H9 (cell line): Measurements from ENCODE around the gene ATG2A. TPM values are rescaled to one million over a fixed set of nuclear protein-coding genes. Genes with fewer than 3 reads are reported as not detected.

Experiments used
- DNase-seq: peaks from one replicate; pipeline ENCODE4 v3.0.0-alpha.2; 2017
- H2AFZ ChIP-seq: one replicate; pipeline ENCODE4 v1.6.1; 2013; ENCODE audit warnings: mild to moderate bottlenecking, low read length, control low read depth, moderate library complexity
- H2AK5ac ChIP-seq: 2 replicates; pipeline ENCODE4 v1.6.1; 2013; ENCODE audit warnings: low read length, control low read depth, mixed read lengths; ENCODE audit not compliant: insufficient read length
- H2BK120ac ChIP-seq: one replicate; pipeline ENCODE4 v1.6.1; 2013; ENCODE audit warnings: low read depth, mild to moderate bottlenecking, low read length, control low read depth, inconsistent platforms; ENCODE audit not compliant: poor library complexity, severe bottlenecking
- H2BK12ac ChIP-seq: 2 replicates; pipeline ENCODE4 v1.6.1; 2013; ENCODE audit warnings: low read length, control low read depth, mixed read lengths, low read depth; ENCODE audit not compliant: insufficient read length
- H2BK15ac ChIP-seq: 2 replicates; pipeline ENCODE4 v1.6.1; 2013; ENCODE audit warnings: low read depth, low read length, control low read depth
- H2BK20ac ChIP-seq: one replicate; pipeline ENCODE4 v1.6.1; 2013; ENCODE audit warnings: low read depth, mild to moderate bottlenecking, low read length, control low read depth, inconsistent platforms; ENCODE audit not compliant: poor library complexity, severe bottlenecking
- H2BK5ac ChIP-seq: 2 replicates; pipeline ENCODE4 v1.6.1; 2013; ENCODE audit warnings: low read length, control low read depth, mixed read lengths; ENCODE audit not compliant: insufficient read length
- H3K14ac ChIP-seq: 2 replicates; pipeline ENCODE4 v1.6.1; 2013; ENCODE audit warnings: low read length, control low read depth; ENCODE audit not compliant: insufficient read depth
- H3K18ac ChIP-seq: 2 replicates; pipeline ENCODE4 v1.6.1; 2013; ENCODE audit warnings: low read depth, mild to moderate bottlenecking, mixed read lengths, low read length, control low read depth; ENCODE audit not compliant: insufficient read length
- H3K23ac ChIP-seq: 2 replicates; pipeline ENCODE4 v1.6.1; 2013; ENCODE audit warnings: low read length, control low read depth, mixed read lengths, low read depth; ENCODE audit not compliant: insufficient read length
- H3K23me2 ChIP-seq: 2 replicates; pipeline ENCODE4 v1.6.1; 2013; ENCODE audit warnings: low read depth, mild to moderate bottlenecking, mixed read lengths, low read length, control low read depth; ENCODE audit not compliant: insufficient read length, poor library complexity, severe bottlenecking
- H3K27ac ChIP-seq: 2 replicates; pipeline ENCODE4 v1.5.1; 2013; ENCODE audit warnings: low read length, control low read depth, mixed read lengths, low read depth; ENCODE audit not compliant: insufficient read length
- H3K27me3 ChIP-seq: 2 replicates; pipeline ENCODE4 v1.6.1; 2013; ENCODE audit warnings: low read length, control low read depth, inconsistent platforms; ENCODE audit not compliant: insufficient read depth
- H3K4ac ChIP-seq: 2 replicates; pipeline ENCODE4 v1.6.1; 2013; ENCODE audit warnings: low read depth, mild to moderate bottlenecking, control low read depth, inconsistent platforms, low read length, moderate library complexity
- H3K4me1 ChIP-seq: 2 replicates; pipeline ENCODE4 v1.6.1; 2013; ENCODE audit warnings: low read length, control low read depth, inconsistent platforms; ENCODE audit not compliant: insufficient read depth
- H3K4me2 ChIP-seq: 2 replicates; pipeline ENCODE4 v1.6.1; 2013; ENCODE audit warnings: low read length, control low read depth, mixed read lengths; ENCODE audit not compliant: insufficient read length, insufficient read depth
- H3K56ac ChIP-seq: 2 replicates; pipeline ENCODE4 v1.6.1; 2013; ENCODE audit warnings: low read depth, mild to moderate bottlenecking, mixed read lengths, low read length, control low read depth; ENCODE audit not compliant: insufficient read length
- H3K79me1 ChIP-seq: 2 replicates; pipeline ENCODE4 v1.6.1; 2013; ENCODE audit warnings: low read depth, mild to moderate bottlenecking, moderate library complexity, low read length, control low read depth, inconsistent platforms; ENCODE audit not compliant: insufficient read depth, poor library complexity, severe bottlenecking
- H3K79me2 ChIP-seq: 2 replicates; pipeline ENCODE4 v1.6.1; 2013; ENCODE audit warnings: low read length, control low read depth, inconsistent platforms; ENCODE audit not compliant: insufficient read depth
- H3K9ac ChIP-seq: 2 replicates; pipeline ENCODE4 v1.6.1; 2013; ENCODE audit warnings: low read length, control low read depth, mixed read lengths; ENCODE audit not compliant: insufficient read length; ENCODE audit errors: extremely low read depth
- H3K9me3 ChIP-seq: one replicate; pipeline ENCODE4 v1.6.1; 2013; ENCODE audit warnings: low read depth, low read length, inconsistent platforms; ENCODE audit not compliant: control insufficient read depth
- H3T11ph ChIP-seq: one replicate; pipeline ENCODE4 v1.6.1; 2013; ENCODE audit warnings: mild to moderate bottlenecking, low read length, control low read depth, inconsistent platforms
- H4K20me1 ChIP-seq: one replicate; pipeline ENCODE4 v1.6.1; 2013; ENCODE audit not compliant: control insufficient read depth, insufficient read length, insufficient read depth
- H4K5ac ChIP-seq: 2 replicates; pipeline ENCODE4 v1.6.1; 2013; ENCODE audit warnings: low read depth, mild to moderate bottlenecking, mixed read lengths, low read length, control low read depth; ENCODE audit not compliant: insufficient read length
- H4K8ac ChIP-seq: replicated peaks from 2 replicates; pipeline ENCODE4 v1.6.1; 2013; ENCODE audit warnings: low read length, control low read depth, mixed read lengths, low read depth; ENCODE audit not compliant: insufficient read length
- H4K91ac ChIP-seq: 2 replicates; pipeline ENCODE4 v1.6.1; 2013; ENCODE audit warnings: low read depth, mild to moderate bottlenecking, moderate library complexity, mixed read lengths, low read length, control low read depth; ENCODE audit not compliant: insufficient read length
- H3K27ac Mint-ChIP-seq, 3 experiments: 2 replicates in 2 of 3; 3 replicates in 1 of 3; pipeline ENCODE4 v1.8.0; 2020 to 2021; ENCODE audit warnings: mixed read lengths in 3 of 3, mild to moderate bottlenecking in 1 of 3, moderate library complexity in 1 of 3
- H3K27me3 Mint-ChIP-seq: 2 replicates; pipeline ENCODE4 v1.8.0; 2021; ENCODE audit warnings: low read depth, mild to moderate bottlenecking, moderate library complexity, mixed read lengths
- H3K36me3 Mint-ChIP-seq, 3 experiments: 2 replicates in 2 of 3; 3 replicates in 1 of 3; pipeline ENCODE4 v1.8.0; 2020 to 2021; ENCODE audit warnings: low read depth in 3 of 3, mixed read lengths in 3 of 3; ENCODE audit not compliant: insufficient read depth in 1 of 3
- H3K4me1 Mint-ChIP-seq, 2 experiments: 2 replicates each; pipeline ENCODE4 v1.8.0; 2020; ENCODE audit warnings: mixed read lengths in 2 of 2
- H3K4me3 Mint-ChIP-seq, 2 experiments: 2 replicates in 1 of 2; 3 replicates in 1 of 2; pipeline ENCODE4 v1.8.0; 2020 to 2021; ENCODE audit warnings: mild to moderate bottlenecking in 2 of 2, mixed read lengths in 2 of 2, moderate library complexity in 1 of 2
- H3K9me3 Mint-ChIP-seq, 2 experiments: 2 replicates in 1 of 2; 3 replicates in 1 of 2; pipeline ENCODE4 v1.8.0; 2020; ENCODE audit warnings: mild to moderate bottlenecking in 2 of 2, mixed read lengths in 2 of 2, moderate library complexity in 1 of 2
- CTCF ChIP-seq: fragments of 200-600 bp; sonication (generic); conservative IDR thresholded peaks from 3 replicates; pipeline ENCODE4 v1.8.0; 2021; ENCODE audit warnings: antibody characterized with exemption, mild to moderate bottlenecking
- WGBS: extraction: QIAGEN DNeasy Blood & Tissue Kit; methylation state at CpG from one replicate; pipeline ENCODE4 v1.1.7; 2013; ENCODE audit warnings: missing lambda C conversion rate, low lambda C conversion rate, mixed read lengths; ENCODE audit not compliant: insufficient read length; ENCODE audit errors: extremely low coverage; 5-methylcytosine and 5-hydroxymethylcytosine counted together
- total RNA-seq: library from RNA; stranded (reverse); gene quantifications from 2 replicates; pipeline ENCODE4 v1.2.1, GENCODE V29; 2021

ATG2A gene
- total RNA-seq, 1 experiment from 2014 or later = 21.3 TPM

- H3K4me3 Mint-ChIP-seq = peak overlapping the region in 1 of 2 experiments; percentile 40; a peak in 1 of 5 replicates
- Histone ChIP-seq H4K20me1 (no peaks in the 10 kb centered on the region), H3K14ac (no peak overlapping the region), H3K27me3 (no peaks in the 10 kb centered on the region), H3K79me1 (no peaks in the 10 kb centered on the region), H3K4ac (no peak overlapping the region), H4K5ac (no peak overlapping the region), H3K9ac (no peak overlapping the region), H3K9me3 (no peaks in the 10 kb centered on the region), H3K18ac (no peak overlapping the region), H4K8ac (no peak overlapping the region), H2BK12ac (no peak overlapping the region), H3K27ac (no peak overlapping the region), H3K4me1 (no peaks in the 10 kb centered on the region), H3K56ac (no peak overlapping the region), H4K91ac (no peak overlapping the region), H2BK120ac (no peak overlapping the region), H3K23ac (no peak overlapping the region), H3T11ph (no peak overlapping the region), H2AK5ac (no peak overlapping the region), H2BK15ac (no peak overlapping the region), H3K23me2 (peaks cover 7% of the 10 kb centered on the region), H3K79me2 (no peaks in the 10 kb centered on the region), H3K4me2 (no peak overlapping the region), H2BK20ac (no peak overlapping the region), H2AFZ (no peak overlapping the region), H2BK5ac (no peak overlapping the region)
- H3K36me3 Mint-ChIP-seq = no peaks in the 10 kb centered on the region
- H3K27ac Mint-ChIP-seq = no peak overlapping the region
- TF ChIP-seq CTCF = no peak
- no peaks in the 10 kb centered on the region for H3K9me3 Mint-ChIP-seq
- WGBS = no CpG with 5 or more reads among the region's 22 CpGs
- peaks cover 7% of the 10 kb centered on the region for H3K27me3 Mint-ChIP-seq
- H3K4me1 Mint-ChIP-seq = peaks cover 8 to 16% of the 10 kb centered on the region in 2 experiments
- no peak for DNase-seq
Observed at GRCh38 chr11:64926689-64927088, 9.7 kb upstream of the ATG2A start.
